ENCODE measurements around the gene PRKCH.
A peak's percentile ranks its signal among the peaks of the same experiment; 100 is the strongest.

The PRKCH gene

GRCh38 chr14:61556455-61556854 is 235.1 kb downstream of the PRKCH start:
- H3K4me3 ChIP-seq (ENCODE audit: low read depth, low read length), result no peak overlapping the region
- TF ChIP-seq CTCF (IDR thresholded peaks at IDR 0.05; ENCODE audit: low read depth, low read length), result no peak

DNA sequence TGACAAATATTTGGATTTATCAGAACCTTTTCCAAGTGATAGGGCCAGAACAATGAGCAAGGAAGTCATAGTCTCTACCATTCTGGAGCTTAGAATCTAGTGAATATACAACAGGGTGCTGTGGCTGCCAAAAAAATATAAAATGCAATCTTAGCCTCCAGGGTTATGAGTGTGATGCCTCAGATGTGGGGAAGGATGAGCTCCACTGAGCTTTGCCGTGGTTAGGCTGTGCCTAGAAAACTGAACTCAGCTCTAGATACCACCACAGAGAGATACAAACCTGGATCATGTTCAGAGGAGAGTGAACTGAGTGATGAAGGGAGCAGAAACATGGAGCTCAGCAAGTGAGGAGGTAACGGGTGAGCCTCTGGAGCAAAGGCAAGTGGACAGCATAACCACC is 235.9 kb downstream of the PRKCH start:
- TF ChIP-seq CTCF (IDR thresholded peaks at IDR 0.05; ENCODE audit: low read depth, low read length), result no peak
- H3K4me3 ChIP-seq (ENCODE audit: low read depth, low read length), result no peak overlapping the region

DNA sequence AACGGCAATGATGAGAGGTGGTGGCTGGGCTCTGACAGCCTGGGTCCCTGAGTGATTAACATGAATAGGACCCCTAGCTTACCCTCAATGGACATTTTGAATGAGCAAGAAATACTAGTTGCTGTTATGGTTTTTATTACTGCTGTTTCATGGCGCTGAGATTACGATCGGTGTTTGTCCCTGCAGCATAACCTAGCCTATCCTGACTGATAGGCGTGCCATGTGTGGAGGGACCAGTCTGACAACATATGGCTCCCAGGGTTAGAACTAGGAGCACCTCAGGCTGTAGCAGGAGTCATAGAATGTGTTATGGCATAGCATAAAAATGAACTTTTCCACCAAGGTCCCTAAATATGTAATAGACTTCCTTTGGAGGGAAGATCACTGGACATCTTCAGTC is 236.5 kb downstream of the PRKCH start:
- H3K4me3 ChIP-seq (ENCODE audit: low read depth, low read length), result no peak overlapping the region
- no peak for TF ChIP-seq CTCF (IDR thresholded peaks at IDR 0.05; ENCODE audit: low read depth, low read length)

DNA sequence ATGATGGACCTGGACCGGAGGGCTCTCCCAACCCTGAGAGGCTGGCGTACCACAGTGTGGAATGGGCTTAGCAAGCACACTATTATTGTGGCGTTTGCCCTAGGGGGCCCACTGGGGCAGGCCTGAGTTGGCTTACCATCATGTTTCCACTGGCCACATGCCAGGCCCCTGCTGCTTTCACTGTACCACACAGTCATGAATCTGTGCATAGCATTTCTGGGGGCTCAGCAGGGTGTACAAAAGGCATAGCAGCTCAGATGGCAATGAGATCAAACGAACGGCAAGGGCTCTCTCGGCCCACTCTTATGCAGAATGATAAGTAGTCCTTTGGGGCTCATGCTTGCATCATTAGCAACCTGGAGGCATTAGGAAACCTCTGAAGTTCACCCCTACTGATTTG is 236.9 kb downstream of the PRKCH start:
- TF ChIP-seq CTCF (IDR thresholded peaks at IDR 0.05; ENCODE audit: low read depth, low read length), result no peak
- no peak overlapping the region for H3K4me3 ChIP-seq (ENCODE audit: low read depth, low read length)

GRCh38 chr14:61559641-61560201 is 238.3 kb downstream of the PRKCH start:
- H3K4me3 ChIP-seq (ENCODE audit: low read depth, low read length), result no peak overlapping the region
- no peak for TF ChIP-seq CTCF (IDR thresholded peaks at IDR 0.05; ENCODE audit: low read depth, low read length)

DNA sequence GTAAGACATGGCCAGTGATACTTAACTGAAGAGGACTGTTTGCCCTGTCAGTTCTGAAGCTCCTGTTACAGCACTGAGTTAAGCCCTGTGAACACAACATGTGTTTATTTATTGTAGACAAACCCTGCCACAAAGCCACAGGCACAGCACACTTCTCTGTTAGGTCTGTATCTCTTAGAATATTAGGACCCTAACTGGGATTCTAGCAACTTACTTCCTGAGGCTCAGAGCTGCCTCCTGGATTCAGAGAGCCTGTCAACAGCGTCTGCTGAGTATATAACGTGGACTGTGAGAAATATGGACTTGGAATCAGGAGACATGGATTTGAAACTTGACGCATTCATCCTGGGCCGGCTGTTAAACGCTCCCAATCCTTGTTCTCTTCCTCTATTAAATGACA is 238.9 kb downstream of the PRKCH start:
- TF ChIP-seq CTCF (IDR thresholded peaks at IDR 0.05; ENCODE audit: low read depth, low read length), result no peak
- no peak overlapping the region for H3K4me3 ChIP-seq (ENCODE audit: low read depth, low read length)

DNA sequence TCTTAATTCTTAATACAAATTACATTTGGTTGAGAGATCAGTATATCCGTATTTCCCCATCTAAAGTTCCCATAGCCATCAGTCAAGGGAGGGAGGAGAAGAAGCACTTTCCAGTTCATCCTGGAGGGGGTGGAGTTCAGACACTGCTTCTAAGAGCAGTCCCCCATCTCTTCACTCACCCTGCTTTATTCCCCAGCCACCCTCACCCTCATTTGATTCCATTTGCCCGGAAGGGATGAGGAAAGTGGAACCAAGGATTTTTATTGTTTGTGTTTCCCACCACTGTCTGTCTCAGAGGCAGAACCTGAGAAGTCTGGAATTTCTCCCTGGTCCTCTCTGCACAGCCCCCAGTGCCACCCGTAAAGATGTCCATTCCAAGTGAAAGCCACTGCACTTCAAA is 239.7 kb downstream of the PRKCH start:
- no peak overlapping the region for H3K4me3 ChIP-seq (ENCODE audit: low read depth, low read length)
- 0 out of 2 replicates have a peak, but pooled peaks have one; percentile 0 for TF ChIP-seq CTCF (IDR thresholded peaks at IDR 0.05; ENCODE audit: low read depth, low read length)

All from WI38 (cell line).